Urinary bladder (tissue), 2 donors: ENCODE data around the gene TFE3. TPM values are rescaled to one million over a fixed set of nuclear protein-coding genes. Genes with fewer than 3 reads are reported as not detected.

Experiments used
- polyA plus RNA-seq: library from polyadenylated mRNA; stranded (reverse); fragments of 200-250 nt; gene quantifications from one replicate; pipeline ENCODE4 v1.2.3, GENCODE V29; 2013
- small RNA-seq: library from RNA; depleted of rRNA; stranded (forward); fragments of <200 nt; gene quantifications from one replicate; pipeline ENCODE3, GENCODE V24; 2014
- total RNA-seq: library from RNA; depleted of rRNA; stranded (reverse); fragments of >200 nt; gene quantifications from one replicate; pipeline ENCODE4 v1.2.3, GENCODE V29; 2014
- donor health status: healthy.

Gene TFE3
- total and polyA plus RNA-seq, 2 donors = 11.7 to 63.5 TPM

Small RNAs within 50 kb of the gene (small RNA-seq; reads per million reads assigned to genes)
- not detected for gene RNU4-52P

Other genes starting within 250 kb of the TFE3 start
- gene HDAC6, start 241.3 kb downstream of the TFE3 start, total RNA-seq = 63.8 TPM
- 42.0 TPM for gene HDAC6, start 241.3 kb downstream of the TFE3 start, polyA plus RNA-seq
- gene ERAS, start 216.8 kb downstream of the TFE3 start, total RNA-seq = not detected
- 0.10 TPM for gene ERAS, start 216.8 kb downstream of the TFE3 start, polyA plus RNA-seq
- 1.1 TPM for gene PCSK1N, start 207.7 kb downstream of the TFE3 start, total RNA-seq
- gene PCSK1N, start 207.7 kb downstream of the TFE3 start, polyA plus RNA-seq = 6.9 TPM
- gene TIMM17B, start 145.6 kb downstream of the TFE3 start, total RNA-seq = 15.0 TPM
- 54.4 TPM for gene TIMM17B, start 145.6 kb downstream of the TFE3 start, polyA plus RNA-seq
- gene PQBP1, start 145.4 kb downstream of the TFE3 start, total RNA-seq = 13.9 TPM
- 102 TPM for gene PQBP1, start 145.4 kb downstream of the TFE3 start, polyA plus RNA-seq
- gene SLC35A2, start 131.7 kb downstream of the TFE3 start, total RNA-seq = 10.5 TPM
- gene SLC35A2, start 131.7 kb downstream of the TFE3 start, polyA plus RNA-seq = 18.9 TPM
- 4.0 TPM for gene PIM2, start 124.3 kb downstream of the TFE3 start, total RNA-seq
- gene PIM2, start 124.3 kb downstream of the TFE3 start, polyA plus RNA-seq = 8.4 TPM
- 21.3 TPM for gene OTUD5, start 85.8 kb downstream of the TFE3 start, total RNA-seq
- 48.9 TPM for gene OTUD5, start 85.8 kb downstream of the TFE3 start, polyA plus RNA-seq
- gene KCND1, start 71.5 kb downstream of the TFE3 start, total RNA-seq = 2.4 TPM
- gene KCND1, start 71.5 kb downstream of the TFE3 start, polyA plus RNA-seq = 3.3 TPM
- 16.1 TPM for gene GRIPAP1, start 41.1 kb downstream of the TFE3 start, total RNA-seq
- gene GRIPAP1, start 41.1 kb downstream of the TFE3 start, polyA plus RNA-seq = 27.9 TPM
- 2.7 TPM for gene CCDC120, start 15.6 kb upstream of the TFE3 start, total RNA-seq
- 4.5 TPM for gene CCDC120, start 15.6 kb upstream of the TFE3 start, polyA plus RNA-seq
- 4.3 TPM for gene PRAF2, start 30.6 kb upstream of the TFE3 start, total RNA-seq
- 44.0 TPM for gene PRAF2, start 30.6 kb upstream of the TFE3 start, polyA plus RNA-seq
- 36.3 TPM for gene WDR45, start 36.5 kb upstream of the TFE3 start, total RNA-seq
- 77.5 TPM for gene WDR45, start 36.5 kb upstream of the TFE3 start, polyA plus RNA-seq
- gene GPKOW, start 80.4 kb upstream of the TFE3 start, total RNA-seq = 15.1 TPM
- 27.2 TPM for gene GPKOW, start 80.4 kb upstream of the TFE3 start, polyA plus RNA-seq
- 1.9 TPM for gene MAGIX, start 119.4 kb upstream of the TFE3 start, total RNA-seq
- 4.0 TPM for gene MAGIX, start 119.4 kb upstream of the TFE3 start, polyA plus RNA-seq
- 18.2 TPM for gene PLP2, start 128.5 kb upstream of the TFE3 start, total RNA-seq
- gene PLP2, start 128.5 kb upstream of the TFE3 start, polyA plus RNA-seq = 299 TPM
- gene PRICKLE3, start 143.0 kb upstream of the TFE3 start, total RNA-seq = 4.7 TPM
- 15.2 TPM for gene PRICKLE3, start 143.0 kb upstream of the TFE3 start, polyA plus RNA-seq
- 4.7 TPM for gene SYP, start 156.8 kb upstream of the TFE3 start, total RNA-seq
- 8.3 TPM for gene SYP, start 156.8 kb upstream of the TFE3 start, polyA plus RNA-seq
- 0.05 TPM for gene CACNA1F, start 190.0 kb upstream of the TFE3 start, total RNA-seq
- 0.10 TPM for gene CACNA1F, start 190.0 kb upstream of the TFE3 start, polyA plus RNA-seq
- gene CCDC22, start 192.1 kb upstream of the TFE3 start, total RNA-seq = 6.6 TPM
- gene CCDC22, start 192.1 kb upstream of the TFE3 start, polyA plus RNA-seq = 18.0 TPM
- gene FOXP3, start 221.4 kb upstream of the TFE3 start, total RNA-seq = not detected
- gene FOXP3, start 221.4 kb upstream of the TFE3 start, polyA plus RNA-seq = 0.20 TPM
- gene PPP1R3F, start 226.4 kb upstream of the TFE3 start, total RNA-seq = 4.8 TPM
- gene PPP1R3F, start 226.4 kb upstream of the TFE3 start, polyA plus RNA-seq = 9.8 TPM